Measurements from ENCODE around the gene SRM. TPM values are rescaled to one million over a fixed set of nuclear protein-coding genes. Genes with fewer than 3 reads are reported as not detected.
"Not testable (repeated sequence)": the region's sequence is repeated elsewhere in the genome, so short reads cannot be mapped to it uniquely, and the experiment has no call there.

Gene SRM
- total and polyA plus RNA-seq, 4 donors: 8.6 to 59.1 (median 24.3) TPM

DNA sequence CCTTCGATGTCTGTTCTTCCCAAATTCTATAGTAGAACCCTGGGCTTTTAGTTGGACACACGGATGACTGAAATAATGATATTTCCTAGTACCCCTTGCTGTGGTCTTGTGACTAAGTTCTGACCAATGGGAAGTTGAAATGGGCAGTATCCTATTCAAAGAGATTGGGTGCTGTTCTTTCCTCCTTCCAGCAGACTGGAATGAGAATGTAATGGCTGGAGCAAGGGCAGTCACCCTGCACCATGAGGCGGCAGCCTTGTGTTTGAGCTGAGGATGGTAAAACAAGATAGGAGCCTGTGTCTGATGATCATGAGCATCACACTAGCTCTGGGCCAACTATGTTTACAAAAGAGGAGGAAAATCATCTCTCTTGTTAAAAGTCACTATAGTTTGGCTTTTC lies 5.1 kb upstream of the SRM start:
- no peaks in the 10 kb centered on the region for H3K27me3 ChIP-seq (ENCODE audit: control insufficient read depth in 4 of 4, insufficient read depth in 4 of 4, low read length in 3 of 4)
- H3K36me3 ChIP-seq (ENCODE audit: control insufficient read depth in 4 of 4, insufficient read depth in 3 of 4, low read depth in 1 of 4, low read length in 3 of 4): peaks cover 8 to 49% (median 31%) of the 10 kb centered on the region in 4 donors
- H3K4me3 ChIP-seq (ENCODE audit: low read depth in 1 of 3, low read length in 3 of 3): no peak overlapping the region
- TF ChIP-seq, protein P1, sequence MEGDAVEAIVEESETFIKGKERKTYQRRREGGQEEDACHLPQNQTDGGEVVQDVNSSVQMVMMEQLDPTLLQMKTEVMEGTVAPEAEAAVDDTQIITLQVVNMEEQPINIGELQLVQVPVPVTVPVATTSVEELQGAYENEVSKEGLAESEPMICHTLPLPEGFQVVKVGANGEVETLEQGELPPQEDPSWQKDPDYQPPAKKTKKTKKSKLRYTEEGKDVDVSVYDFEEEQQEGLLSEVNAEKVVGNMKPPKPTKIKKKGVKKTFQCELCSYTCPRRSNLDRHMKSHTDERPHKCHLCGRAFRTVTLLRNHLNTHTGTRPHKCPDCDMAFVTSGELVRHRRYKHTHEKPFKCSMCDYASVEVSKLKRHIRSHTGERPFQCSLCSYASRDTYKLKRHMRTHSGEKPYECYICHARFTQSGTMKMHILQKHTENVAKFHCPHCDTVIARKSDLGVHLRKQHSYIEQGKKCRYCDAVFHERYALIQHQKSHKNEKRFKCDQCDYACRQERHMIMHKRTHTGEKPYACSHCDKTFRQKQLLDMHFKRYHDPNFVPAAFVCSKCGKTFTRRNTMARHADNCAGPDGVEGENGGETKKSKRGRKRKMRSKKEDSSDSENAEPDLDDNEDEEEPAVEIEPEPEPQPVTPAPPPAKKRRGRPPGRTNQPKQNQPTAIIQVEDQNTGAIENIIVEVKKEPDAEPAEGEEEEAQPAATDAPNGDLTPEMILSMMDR (IDR thresholded peaks at IDR 0.05; ENCODE audit: low read depth, low read length, missing input control): no peak
- WGBS: 97% methylated on average over 3 of the region's 3 CpGs
- no peak overlapping the region for H3K9ac ChIP-seq (ENCODE audit: low read depth in 1 of 2, low read length in 2 of 2)
- no peak overlapping the region for H3K27ac ChIP-seq (ENCODE audit: low read depth in 1 of 2, low read length in 2 of 2)
- no peak for DNase-seq (ENCODE audit: low spot score)
- H3K4me1 ChIP-seq (ENCODE audit: control insufficient read depth in 4 of 4, insufficient read depth in 4 of 4, low read length in 3 of 4): peaks cover 3 to 9% (median 6%) of the 10 kb centered on the region in 4 donors
- H3K9me3 ChIP-seq (ENCODE audit: control insufficient read depth in 4 of 4, low read length in 3 of 4): no peaks in the 10 kb centered on the region

DNA sequence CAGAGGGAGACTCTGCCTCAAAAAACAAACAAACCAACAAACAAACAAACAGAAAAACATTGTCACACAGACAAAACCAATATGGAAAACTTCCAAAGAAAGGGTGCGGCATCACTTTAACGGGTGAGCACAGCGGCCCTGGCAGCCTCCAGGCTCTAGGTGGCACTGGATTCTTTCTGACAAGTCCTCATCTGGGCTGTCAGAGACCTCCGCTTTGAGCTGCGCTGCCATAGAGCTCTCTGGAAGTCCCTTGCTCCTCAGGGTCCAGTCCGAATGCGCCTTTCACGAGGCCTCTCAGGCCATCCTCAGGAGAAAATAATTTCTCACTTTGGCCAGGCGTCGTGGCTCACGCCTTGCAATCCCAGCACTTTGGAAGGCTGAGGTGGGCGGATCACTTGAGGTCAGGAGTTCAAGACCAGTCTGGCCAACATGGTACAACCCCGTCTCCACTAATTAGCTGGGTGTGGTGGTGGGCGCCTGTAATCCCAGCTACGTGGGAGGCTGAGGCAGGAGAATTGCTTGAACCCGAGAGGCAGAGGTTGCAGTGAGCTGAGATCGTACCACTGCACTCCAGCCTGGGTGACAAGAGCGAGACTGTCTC lies 4.2 kb upstream of the SRM start:
- H3K27me3 ChIP-seq (ENCODE audit: control insufficient read depth in 4 of 4, insufficient read depth in 4 of 4, low read length in 3 of 4); H3K4me1 ChIP-seq (ENCODE audit: control insufficient read depth in 4 of 4, insufficient read depth in 4 of 4, low read length in 3 of 4); H3K9me3 ChIP-seq (ENCODE audit: control insufficient read depth in 4 of 4, low read length in 3 of 4); DNase-seq (ENCODE audit: low spot score); H3K4me3 ChIP-seq (ENCODE audit: low read depth in 1 of 3, low read length in 3 of 3); H3K27ac ChIP-seq (ENCODE audit: low read depth in 1 of 2, low read length in 2 of 2); H3K9ac ChIP-seq (ENCODE audit: low read depth in 1 of 2, low read length in 2 of 2): not testable (repeated sequence)
- peaks cover 8 to 40% (median 25%) of the 10 kb centered on the region in 4 donors for H3K36me3 ChIP-seq (ENCODE audit: control insufficient read depth in 4 of 4, insufficient read depth in 3 of 4, low read depth in 1 of 4, low read length in 3 of 4)
- WGBS: 91% methylated on average over 18 of the region's 18 CpGs

DNA sequence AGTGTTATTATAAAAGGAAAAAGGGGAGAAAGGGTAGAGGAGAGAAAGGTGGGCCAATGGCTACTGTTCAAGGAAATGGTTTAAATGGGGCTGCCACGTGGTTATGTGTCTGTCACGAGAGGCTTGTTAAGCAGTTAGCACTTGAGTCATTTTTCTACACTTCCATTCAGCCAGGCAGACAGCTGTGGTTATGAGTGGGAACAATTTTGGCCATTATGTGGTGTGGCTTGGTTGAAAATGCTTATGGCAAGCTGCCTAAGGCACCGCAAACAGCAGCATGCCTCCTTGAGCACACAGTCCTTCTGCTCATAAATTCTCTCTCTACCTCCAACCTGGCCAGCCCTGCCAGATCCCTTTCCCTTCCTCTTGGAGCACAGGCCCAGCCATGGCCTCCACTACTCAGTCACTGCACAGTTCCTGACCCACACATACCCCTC lies 3.2 kb upstream of the SRM start:
- TF ChIP-seq, protein P1 (IDR thresholded peaks at IDR 0.05; ENCODE audit: low read depth, low read length, missing input control): no peak
- H3K9me3 ChIP-seq (ENCODE audit: control insufficient read depth in 4 of 4, low read length in 3 of 4): no peaks in the 10 kb centered on the region
- no peak overlapping the region for H3K27ac ChIP-seq (ENCODE audit: low read depth in 1 of 2, low read length in 2 of 2)
- DNase-seq (ENCODE audit: low spot score): no peak
- no peak overlapping the region for H3K9ac ChIP-seq (ENCODE audit: low read depth in 1 of 2, low read length in 2 of 2)
- peaks cover 2 to 29% (median 15%) of the 10 kb centered on the region in 4 donors for H3K36me3 ChIP-seq (ENCODE audit: control insufficient read depth in 4 of 4, insufficient read depth in 3 of 4, low read depth in 1 of 4, low read length in 3 of 4)
- H3K4me1 ChIP-seq (ENCODE audit: control insufficient read depth in 4 of 4, insufficient read depth in 4 of 4, low read length in 3 of 4): peaks cover 5 to 16% (median 10%) of the 10 kb centered on the region in 4 donors
- H3K27me3 ChIP-seq (ENCODE audit: control insufficient read depth in 4 of 4, insufficient read depth in 4 of 4, low read length in 3 of 4): no peaks in the 10 kb centered on the region
- no peak overlapping the region for H3K4me3 ChIP-seq (ENCODE audit: low read depth in 1 of 3, low read length in 3 of 3)
- 81% methylated on average over 3 of the region's 3 CpGs for WGBS

DNA sequence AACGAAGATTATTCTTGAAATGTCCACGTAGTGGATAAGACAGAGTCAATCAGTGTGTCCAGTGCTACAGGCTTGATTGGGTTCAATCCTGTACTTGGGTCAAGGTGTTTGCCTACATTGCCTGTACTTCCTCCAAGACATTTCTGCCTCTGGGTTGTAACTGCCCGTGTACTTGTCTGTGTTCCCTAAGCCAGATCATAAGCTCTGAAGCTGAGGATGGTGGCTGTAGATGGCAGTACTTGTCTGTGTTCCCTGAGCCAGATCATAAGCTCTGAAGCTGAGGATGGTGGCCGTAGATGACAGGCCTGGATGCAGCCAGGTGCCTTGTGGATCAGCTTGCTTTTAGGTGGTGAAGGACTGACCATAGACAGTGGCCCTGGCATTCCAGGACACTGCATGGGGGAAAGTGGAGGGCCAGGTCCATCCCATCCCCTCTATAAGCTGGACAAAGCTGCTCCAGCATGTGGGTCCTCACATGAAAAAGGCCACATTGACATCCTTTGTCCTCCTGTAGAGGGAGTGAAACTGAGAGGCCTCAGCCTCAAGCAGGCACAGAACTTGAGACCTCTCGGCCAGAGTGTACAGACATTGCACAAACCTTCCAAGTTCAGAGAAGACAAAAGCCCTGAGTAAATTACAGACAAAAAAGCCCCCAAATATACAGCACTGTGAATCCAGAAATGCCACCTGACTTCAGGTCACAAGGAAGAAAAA lies 2.0 kb upstream of the SRM start:
- H3K36me3 ChIP-seq (ENCODE audit: control insufficient read depth in 4 of 4, insufficient read depth in 3 of 4, low read depth in 1 of 4, low read length in 3 of 4): peaks cover 2 to 22% (median 12%) of the 10 kb centered on the region in 4 donors
- H3K9ac ChIP-seq (ENCODE audit: low read depth in 1 of 2, low read length in 2 of 2): no peak overlapping the region
- peaks cover 5 to 16% (median 10%) of the 10 kb centered on the region in 4 donors for H3K4me1 ChIP-seq (ENCODE audit: control insufficient read depth in 4 of 4, insufficient read depth in 4 of 4, low read length in 3 of 4)
- DNase-seq (ENCODE audit: low spot score): no peak
- no peaks in the 10 kb centered on the region for H3K9me3 ChIP-seq (ENCODE audit: control insufficient read depth in 4 of 4, low read length in 3 of 4)
- H3K27me3 ChIP-seq (ENCODE audit: control insufficient read depth in 4 of 4, insufficient read depth in 4 of 4, low read length in 3 of 4): no peaks in the 10 kb centered on the region
- 73% methylated on average over 5 of the region's 5 CpGs for WGBS
- H3K4me3 ChIP-seq (ENCODE audit: low read depth in 1 of 3, low read length in 3 of 3): no peak overlapping the region
- H3K27ac ChIP-seq (ENCODE audit: low read depth in 1 of 2, low read length in 2 of 2): peak overlapping the region in 1 of 2 donors; percentile 19
- TF ChIP-seq FOXA2 (IDR thresholded peaks at IDR 0.05): no peak
- TF ChIP-seq YY1 (IDR thresholded peaks at IDR 0.05): no peak
- TF ChIP-seq, protein P2, sequence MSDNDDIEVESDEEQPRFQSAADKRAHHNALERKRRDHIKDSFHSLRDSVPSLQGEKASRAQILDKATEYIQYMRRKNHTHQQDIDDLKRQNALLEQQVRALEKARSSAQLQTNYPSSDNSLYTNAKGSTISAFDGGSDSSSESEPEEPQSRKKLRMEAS (IDR thresholded peaks at IDR 0.05): no peak
- TF ChIP-seq GABPA (IDR thresholded peaks at IDR 0.05 in 1 of 2, conservative IDR thresholded peaks at IDR 0.05 in 1 of 2): no peak
- TF ChIP-seq, protein P1 (IDR thresholded peaks at IDR 0.05; ENCODE audit: low read depth, low read length, missing input control): no peak
- TF ChIP-seq RXRA (IDR thresholded peaks at IDR 0.05): no peak
- TF ChIP-seq NR2F2 (IDR thresholded peaks at IDR 0.05): no peak
- TF ChIP-seq SP1 (IDR thresholded peaks at IDR 0.05): no peak
- TF ChIP-seq, protein P3, sequence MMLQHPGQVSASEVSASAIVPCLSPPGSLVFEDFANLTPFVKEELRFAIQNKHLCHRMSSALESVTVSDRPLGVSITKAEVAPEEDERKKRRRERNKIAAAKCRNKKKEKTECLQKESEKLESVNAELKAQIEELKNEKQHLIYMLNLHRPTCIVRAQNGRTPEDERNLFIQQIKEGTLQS (IDR thresholded peaks at IDR 0.05): no peak

Data from liver (tissue), 9 donors.